Mesothelial cell of epicardium (in vitro differentiated cells): ENCODE measurements around the gene NR5A2. TPM values are rescaled to one million over a fixed set of nuclear protein-coding genes. Genes with fewer than 3 reads are reported as not detected.

ENCODE experiments used
- DNase-seq, 2 experiments: peaks; one replicate each; pipeline ENCODE4 v3.0.0; 2021; ENCODE audit warnings: low spot score in 2 of 2; ENCODE audit not compliant: unreplicated experiment in 2 of 2
- H3K27ac Mint-ChIP-seq: 2 replicates; pipeline ENCODE4 v1.8.0; 2021; ENCODE audit warnings: mixed read lengths
- H3K27me3 Mint-ChIP-seq: 2 replicates; pipeline ENCODE4 v1.8.0; 2021; ENCODE audit warnings: low read depth, mixed read lengths
- H3K36me3 Mint-ChIP-seq: 2 replicates; pipeline ENCODE4 v1.8.0; 2021; ENCODE audit warnings: mixed read lengths
- H3K4me1 Mint-ChIP-seq: 2 replicates; pipeline ENCODE4 v1.8.0; 2021; ENCODE audit warnings: mixed read lengths
- H3K4me3 Mint-ChIP-seq: 2 replicates; pipeline ENCODE4 v1.8.0; 2021; ENCODE audit warnings: mild to moderate bottlenecking, moderate library complexity, mixed read lengths
- H3K9me3 Mint-ChIP-seq: 2 replicates; pipeline ENCODE4 v1.8.0; 2021; ENCODE audit warnings: mixed read lengths
- CTCF ChIP-seq: fragments of 200-600 bp; sonication (generic); IDR thresholded peaks from one replicate; pipeline ENCODE4 v1.5.0; 2021; ENCODE audit warnings: antibody characterized with exemption; ENCODE audit not compliant: unreplicated experiment
- total RNA-seq: library from RNA; stranded (reverse); gene quantifications from 3 replicates; pipeline ENCODE4 v1.2.1, GENCODE V29; 2021

The NR5A2 gene
- total RNA-seq, 1 donor from 2014 or later, result 0.38 TPM

DNA sequence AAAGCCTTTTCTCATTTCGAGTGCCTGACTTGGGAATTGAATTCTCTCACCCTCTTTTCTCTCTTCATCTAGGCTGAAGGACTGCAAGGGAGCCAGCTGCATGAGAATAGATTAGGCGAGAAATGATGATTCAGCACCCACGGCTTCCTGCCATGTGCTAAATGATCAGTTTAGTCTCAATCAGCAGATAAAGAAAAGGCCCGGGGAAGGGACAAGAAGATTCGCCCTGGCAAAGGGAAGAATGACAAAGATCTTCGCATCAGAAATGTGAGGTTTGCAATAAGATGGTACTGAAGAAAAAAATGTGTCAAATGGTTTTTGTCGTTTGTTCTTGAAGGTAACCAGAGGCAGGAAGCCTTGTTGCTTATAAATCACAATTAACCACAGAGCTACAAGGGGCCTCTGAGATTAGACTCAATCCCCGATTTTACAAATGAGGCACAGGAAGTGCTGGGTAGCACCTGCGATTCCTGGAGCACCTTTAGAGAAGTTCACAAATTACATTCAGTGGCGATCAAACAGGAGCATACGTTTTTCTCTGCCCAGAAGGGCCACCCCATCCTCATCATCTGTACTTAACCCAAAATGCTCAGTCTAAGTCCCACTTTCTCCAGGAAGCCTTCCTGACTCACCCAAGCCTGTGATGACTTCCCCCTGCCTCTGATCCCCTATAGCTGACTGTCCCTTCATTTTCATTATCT is 198.9 kb downstream of the NR5A2 start:
- DNase-seq, result no peak
- Mint-ChIP-seq H3K27me3 (peaks cover 16% of the 10 kb centered on the region), H3K4me3 (no peak overlapping the region), H3K36me3 (no peaks in the 10 kb centered on the region), H3K9me3 (no peaks in the 10 kb centered on the region), H3K27ac (no peak overlapping the region), H3K4me1 (peaks cover 17% of the 10 kb centered on the region)
- no peak for TF ChIP-seq CTCF

DNA sequence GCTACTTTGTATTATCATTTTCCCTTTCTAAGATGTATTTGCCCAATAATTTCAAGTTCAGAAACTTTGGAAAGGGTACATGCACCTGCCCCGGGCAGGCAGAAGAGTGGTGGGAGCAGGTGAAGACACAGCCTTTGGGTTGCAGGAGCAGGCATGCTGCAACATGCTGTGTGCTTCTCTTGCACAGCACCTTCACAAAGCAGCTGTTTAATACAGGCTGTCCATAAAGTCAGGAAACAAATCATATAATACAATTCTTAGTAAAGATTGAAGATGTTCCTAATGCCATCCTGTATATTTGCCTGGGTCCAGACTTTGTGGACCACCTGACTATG is 199.4 kb downstream of the NR5A2 start:
- Mint-ChIP-seq H3K9me3 (no peaks in the 10 kb centered on the region), H3K27me3 (peaks cover 13% of the 10 kb centered on the region), H3K4me3 (no peak overlapping the region), H3K4me1 (peaks cover 17% of the 10 kb centered on the region), H3K36me3 (no peaks in the 10 kb centered on the region), H3K27ac (no peak overlapping the region)
- DNase-seq, result no peak
- TF ChIP-seq CTCF, result no peak
